ENCODE data around the gene BIK.
"Not testable (repeated sequence)": the region's sequence is repeated elsewhere in the genome, so short reads cannot be mapped to it uniquely, and the experiment has no call there.

BIK gene

GRCh38 chr22:43099095-43099494 is 11.5 kb upstream of the BIK start:
- POLR2A ChIA-PET, result interaction anchor here (1.6 kb wide), 1 partner anchor 9 kb away, joined by 5 read pairs; no protein-coding TSS in a partner anchor
- CTCF ChIA-PET, result interaction anchor here (1.4 kb wide), 1 partner anchor 13 kb away, joined by 5 read pairs; no protein-coding TSS in a partner anchor
- TF ChIP-seq BHLHE40 (IDR thresholded peaks at IDR 0.05; ENCODE audit: borderline replicate concordance) (no peak), FOXM1 (IDR thresholded peaks at IDR 0.05; ENCODE audit: borderline replicate concordance) (no peak), NFRKB (IDR thresholded peaks at IDR 0.05) (no peak), ELF4 (IDR thresholded peaks at IDR 0.05) (no peak), LEF1 (IDR thresholded peaks at IDR 0.05; ENCODE audit: borderline replicate concordance) (no peak), ZNF384 (IDR thresholded peaks at IDR 0.05) (no peak), FOXA1 (IDR thresholded peaks at IDR 0.05) (no peak), HDGF (IDR thresholded peaks at IDR 0.05; ENCODE audit: borderline replicate concordance) (no peak), SP1 (IDR thresholded peaks at IDR 0.05) (no peak), FOXK2 (IDR thresholded peaks at IDR 0.05) (no peak), TARDBP (IDR thresholded peaks at IDR 0.05) (no peak), CTBP1 (IDR thresholded peaks at IDR 0.05; ENCODE audit: borderline replicate concordance) (no peak), L3MBTL2 (conservative IDR thresholded peaks at IDR 0.05) (no peak), ARNT (IDR thresholded peaks at IDR 0.05) (no peak), SUZ12 (IDR thresholded peaks at IDR 0.05) (no peak)
- TF ChIP-seq, protein P1, sequence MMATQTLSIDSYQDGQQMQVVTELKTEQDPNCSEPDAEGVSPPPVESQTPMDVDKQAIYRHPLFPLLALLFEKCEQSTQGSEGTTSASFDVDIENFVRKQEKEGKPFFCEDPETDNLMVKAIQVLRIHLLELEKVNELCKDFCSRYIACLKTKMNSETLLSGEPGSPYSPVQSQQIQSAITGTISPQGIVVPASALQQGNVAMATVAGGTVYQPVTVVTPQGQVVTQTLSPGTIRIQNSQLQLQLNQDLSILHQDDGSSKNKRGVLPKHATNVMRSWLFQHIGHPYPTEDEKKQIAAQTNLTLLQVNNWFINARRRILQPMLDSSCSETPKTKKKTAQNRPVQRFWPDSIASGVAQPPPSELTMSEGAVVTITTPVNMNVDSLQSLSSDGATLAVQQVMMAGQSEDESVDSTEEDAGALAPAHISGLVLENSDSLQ (IDR thresholded peaks at IDR 0.05), result no peak
- no peak for DNase-seq (ENCODE audit: extremely low spot score)

DNA sequence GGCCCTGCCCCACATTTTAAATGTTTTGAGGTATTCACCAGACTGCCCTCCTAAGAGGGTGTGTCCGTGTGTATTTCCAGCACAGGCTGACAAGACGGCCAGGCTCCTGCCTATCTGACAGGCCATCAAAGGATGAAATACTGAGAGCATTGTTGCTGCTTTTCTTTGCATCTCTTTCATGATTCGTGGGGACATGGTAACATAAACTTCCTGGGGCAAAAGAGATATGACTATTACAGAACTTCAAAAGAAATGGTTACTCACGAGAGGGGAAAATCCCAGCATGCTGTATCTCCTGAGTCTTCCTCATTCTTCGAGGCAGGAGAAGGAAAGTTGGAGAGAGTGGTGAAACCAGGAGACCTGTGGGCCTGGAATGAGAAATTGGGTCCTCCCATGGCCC is 10.3 kb upstream of the BIK start:
- ChIA-PET CTCF (no interaction called here), POLR2A (no interaction called here)
- TF ChIP-seq ARNT (IDR thresholded peaks at IDR 0.05), result no peak
- TF ChIP-seq SP1 (IDR thresholded peaks at IDR 0.05), result no peak
- no peak for TF ChIP-seq SUZ12 (IDR thresholded peaks at IDR 0.05)
- no peak for TF ChIP-seq CTBP1 (IDR thresholded peaks at IDR 0.05; ENCODE audit: borderline replicate concordance)
- no peak for DNase-seq (ENCODE audit: extremely low spot score)

- ChIA-PET POLR2A (no interaction called here), CTCF (interaction anchor here (1.0 kb wide), 1 partner anchor 87 kb away, joined by 3 read pairs; no protein-coding TSS in a partner anchor)
- no peak for DNase-seq (ENCODE audit: extremely low spot score)
- TF ChIP-seq HDGF (IDR thresholded peaks at IDR 0.05; ENCODE audit: borderline replicate concordance) (no peak), LEF1 (IDR thresholded peaks at IDR 0.05; ENCODE audit: borderline replicate concordance) (no peak), SUZ12 (IDR thresholded peaks at IDR 0.05) (no peak), SP1 (IDR thresholded peaks at IDR 0.05) (no peak), ZNF384 (IDR thresholded peaks at IDR 0.05) (no peak), ELF4 (IDR thresholded peaks at IDR 0.05) (no peak), BHLHE40 (IDR thresholded peaks at IDR 0.05; ENCODE audit: borderline replicate concordance) (no peak)
Observed at GRCh38 chr22:43101306-43101705, 9.2 kb upstream of the BIK start.

- DNase-seq (ENCODE audit: extremely low spot score); POLR2A ChIA-PET; CTCF ChIA-PET: not testable (repeated sequence)
- TF ChIP-seq, protein P1 (IDR thresholded peaks at IDR 0.05), result peak; percentile 58
Observed at GRCh38 chr22:43104056-43104625, 6.4 kb upstream of the BIK start.

- CTCF ChIA-PET; DNase-seq (ENCODE audit: extremely low spot score); POLR2A ChIA-PET: not testable (repeated sequence)
Observed at GRCh38 chr22:43104950-43105349, 5.6 kb upstream of the BIK start.

DNA sequence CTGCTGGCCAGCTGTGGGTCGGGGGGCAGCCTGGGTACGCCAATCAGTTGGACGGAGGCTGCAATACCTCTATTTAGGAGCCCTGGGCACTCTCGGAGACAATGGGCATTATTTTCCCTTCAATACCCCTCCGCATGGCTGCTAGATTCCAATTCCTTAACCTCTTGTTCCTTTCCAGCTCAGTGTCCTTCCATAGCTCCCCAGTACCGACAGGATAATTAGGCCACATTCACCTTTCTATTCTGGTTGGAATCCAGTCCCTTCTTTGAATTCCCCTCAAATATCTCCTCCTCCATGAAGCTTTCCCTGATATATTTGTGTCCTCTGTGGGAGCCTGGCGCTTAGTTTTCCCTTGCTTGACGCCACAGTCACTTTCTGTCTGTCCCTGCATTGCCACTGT is 4.2 kb upstream of the BIK start:
- no peak for TF ChIP-seq SUZ12 (IDR thresholded peaks at IDR 0.05)
- TF ChIP-seq L3MBTL2 (conservative IDR thresholded peaks at IDR 0.05), result no peak
- TF ChIP-seq SP1 (IDR thresholded peaks at IDR 0.05), result no peak
- no peak for TF ChIP-seq TARDBP (IDR thresholded peaks at IDR 0.05)
- no peak for TF ChIP-seq FOXM1 (IDR thresholded peaks at IDR 0.05; ENCODE audit: borderline replicate concordance)
- TF ChIP-seq NFRKB (IDR thresholded peaks at IDR 0.05), result no peak
- no peak for TF ChIP-seq ZNF384 (IDR thresholded peaks at IDR 0.05)
- ChIA-PET CTCF (no interaction called here), POLR2A (no interaction called here)
- DNase-seq (ENCODE audit: extremely low spot score), result no peak

GRCh38 chr22:43109511-43109910 is 1.0 kb upstream of the BIK start:
- TF ChIP-seq BHLHE40 (IDR thresholded peaks at IDR 0.05; ENCODE audit: borderline replicate concordance) (no peak), L3MBTL2 (conservative IDR thresholded peaks at IDR 0.05) (no peak), FOXA1 (IDR thresholded peaks at IDR 0.05) (no peak), FOXK2 (IDR thresholded peaks at IDR 0.05) (no peak), NFRKB (IDR thresholded peaks at IDR 0.05) (no peak), TARDBP (IDR thresholded peaks at IDR 0.05) (no peak)
- TF ChIP-seq, protein P1 (IDR thresholded peaks at IDR 0.05), result no peak
- ChIA-PET CTCF (no interaction called here), POLR2A (interaction anchor here (0.9 kb wide), 1 partner anchor 34 kb away, joined by 3 read pairs; the partner anchor contains the start of gene MCAT)
- no peak for DNase-seq (ENCODE audit: extremely low spot score)
